DOHH2 (cell line): ENCODE measurements around the gene STUM.

Source experiments
- EZH2phosphoT487 ChIP-seq: fragments of 200-600 bp; sonication (generic); IDR thresholded peaks from 2 replicates; pipeline ENCODE4 v1.6.1; 2017; ENCODE audit warnings: borderline replicate concordance, mild to moderate bottlenecking, antibody characterized with exemption, low read length, moderate library complexity, mixed read lengths
- TF ChIP-seq, protein P1 (sequence below): fragments of 200-600 bp; sonication (generic); IDR thresholded peaks from one replicate; pipeline ENCODE4 v1.5.1; 2014; ENCODE audit warnings: antibody characterized with exemption, mild to moderate bottlenecking, low read depth, low read length; ENCODE audit not compliant: poor library complexity, severe bottlenecking

GRCh38 chr1:226577401-226578180, 29.0 kb downstream of the STUM start:
- TF ChIP-seq, protein P1, sequence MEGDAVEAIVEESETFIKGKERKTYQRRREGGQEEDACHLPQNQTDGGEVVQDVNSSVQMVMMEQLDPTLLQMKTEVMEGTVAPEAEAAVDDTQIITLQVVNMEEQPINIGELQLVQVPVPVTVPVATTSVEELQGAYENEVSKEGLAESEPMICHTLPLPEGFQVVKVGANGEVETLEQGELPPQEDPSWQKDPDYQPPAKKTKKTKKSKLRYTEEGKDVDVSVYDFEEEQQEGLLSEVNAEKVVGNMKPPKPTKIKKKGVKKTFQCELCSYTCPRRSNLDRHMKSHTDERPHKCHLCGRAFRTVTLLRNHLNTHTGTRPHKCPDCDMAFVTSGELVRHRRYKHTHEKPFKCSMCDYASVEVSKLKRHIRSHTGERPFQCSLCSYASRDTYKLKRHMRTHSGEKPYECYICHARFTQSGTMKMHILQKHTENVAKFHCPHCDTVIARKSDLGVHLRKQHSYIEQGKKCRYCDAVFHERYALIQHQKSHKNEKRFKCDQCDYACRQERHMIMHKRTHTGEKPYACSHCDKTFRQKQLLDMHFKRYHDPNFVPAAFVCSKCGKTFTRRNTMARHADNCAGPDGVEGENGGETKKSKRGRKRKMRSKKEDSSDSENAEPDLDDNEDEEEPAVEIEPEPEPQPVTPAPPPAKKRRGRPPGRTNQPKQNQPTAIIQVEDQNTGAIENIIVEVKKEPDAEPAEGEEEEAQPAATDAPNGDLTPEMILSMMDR: no peak
- TF ChIP-seq EZH2phosphoT487: no peak
